ENCODE data around the gene NCAPG2.

Gene NCAPG2

DNA sequence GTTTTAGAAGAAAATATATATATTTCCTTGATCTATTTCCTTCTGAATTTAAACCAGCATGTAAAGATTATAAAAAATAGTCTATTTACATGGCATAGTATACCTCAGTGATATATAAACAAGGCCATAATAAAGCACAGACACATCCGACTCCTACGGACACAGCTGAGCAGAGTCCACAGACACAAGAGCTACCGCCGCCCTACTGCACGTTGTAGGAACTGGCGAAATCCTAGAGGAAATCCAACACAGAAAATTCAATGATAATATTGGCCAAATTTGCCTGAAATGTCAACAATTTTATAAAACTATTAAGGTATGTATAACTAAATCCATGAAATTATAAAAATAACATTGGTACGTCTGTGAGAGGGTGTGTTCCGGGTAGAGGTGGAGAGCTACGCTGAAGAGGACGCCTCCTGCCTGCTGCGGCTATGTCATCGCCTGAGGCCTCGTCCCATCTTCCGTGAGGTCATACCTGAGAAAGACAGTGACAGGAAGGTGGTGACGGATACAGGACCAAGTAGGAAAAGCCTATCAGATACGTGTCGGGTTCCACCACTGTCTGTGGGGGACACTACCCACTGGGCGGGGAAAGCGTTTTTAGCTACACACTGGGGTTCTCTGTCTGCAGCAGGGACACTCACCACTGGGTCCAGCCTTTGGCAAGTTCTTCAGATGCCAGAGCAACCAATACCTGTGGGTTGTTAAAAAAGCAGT, 29.3 kb upstream of the NCAPG2 start:
- H3K18ac ChIP-seq (ENCODE audit: low read length), result no peak overlapping the region
- no peak overlapping the region for H2BK5ac ChIP-seq (ENCODE audit: low read length)
- H3K4me1 ChIP-seq (ENCODE audit: control insufficient read depth in 2 of 2, insufficient read depth in 1 of 2, low read depth in 1 of 2, low read length in 2 of 2), result peaks cover 0 to 6% of the 10 kb centered on the region in 2 donors
- H3K27ac ChIP-seq (replicated peaks; ENCODE audit: low read length), result no peak overlapping the region
- H3K36me3 ChIP-seq (replicated peaks in 1 of 2; ENCODE audit: control insufficient read depth in 2 of 2, insufficient read depth in 2 of 2, low read length in 2 of 2), result peaks cover 12 to 29% of the 10 kb centered on the region in 2 donors
- H2AK5ac ChIP-seq (ENCODE audit: low read depth, low read length), result no peak overlapping the region
- no peak overlapping the region for H3K23ac ChIP-seq (ENCODE audit: low read depth, low read length, poor library complexity)
- no peak overlapping the region for H2BK15ac ChIP-seq (ENCODE audit: low read length)
- no peaks in the 10 kb centered on the region for H3K79me1 ChIP-seq (ENCODE audit: low read depth, low read length)
- H3K4me2 ChIP-seq (ENCODE audit: insufficient read depth, low read length, poor library complexity, severe bottlenecking), result no peak overlapping the region
- H3K9me3 ChIP-seq (replicated peaks in 1 of 2; ENCODE audit: control insufficient read depth in 2 of 2, insufficient read depth in 1 of 2, low read depth in 1 of 2, low read length in 2 of 2), result no peaks in the 10 kb centered on the region
- H4K8ac ChIP-seq (ENCODE audit: low read depth, low read length), result no peak overlapping the region
- no peak overlapping the region for H2BK12ac ChIP-seq (ENCODE audit: low read length)
- no peak overlapping the region for H3K14ac ChIP-seq (ENCODE audit: low read length)
- no peak overlapping the region for H2BK120ac ChIP-seq (ENCODE audit: low read depth, low read length)
- H3K4me3 ChIP-seq (ENCODE audit: low read length in 2 of 2), result no peak overlapping the region
- DNase-seq (ENCODE audit: low spot score), result no peak
- no peak overlapping the region for H4K91ac ChIP-seq (ENCODE audit: low read depth, low read length, poor library complexity)
- H3K4ac ChIP-seq (ENCODE audit: low read length), result no peak overlapping the region
- no peak overlapping the region for H3K9ac ChIP-seq (ENCODE audit: low read depth, low read length, poor library complexity)
- WGBS, 2 donors (ENCODE audit: extremely low coverage in 2 of 2, insufficient read length in 2 of 2, insufficient replicate concordance in 1 of 2), result no CpG with 5 or more reads among the region's 19 CpGs
- H3K27me3 ChIP-seq (ENCODE audit: control insufficient read depth in 3 of 3, insufficient read depth in 3 of 3, low read depth in 1 of 3, low read length in 3 of 3), result no peaks in the 10 kb centered on the region
- no peak overlapping the region for H2AFZ ChIP-seq (ENCODE audit: low read length)

DNA sequence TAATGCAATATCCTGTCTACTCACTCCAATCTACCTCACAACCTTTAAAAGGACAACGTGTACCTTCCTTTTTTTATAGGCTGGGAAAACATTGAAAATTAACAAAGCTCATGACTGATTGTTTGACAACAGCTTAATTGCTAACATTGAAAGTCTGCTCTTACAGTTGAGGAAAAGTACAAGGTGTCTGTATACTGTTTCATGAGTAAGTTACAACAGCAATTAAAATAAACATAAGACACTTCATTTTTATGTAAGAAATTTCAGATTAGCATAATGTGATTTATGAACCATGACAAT, 28.6 kb upstream of the NCAPG2 start:
- Histone ChIP-seq H3K79me1 (ENCODE audit: low read depth, low read length) (no peaks in the 10 kb centered on the region), H3K4me2 (ENCODE audit: insufficient read depth, low read length, poor library complexity, severe bottlenecking) (no peak overlapping the region), H2AFZ (ENCODE audit: low read length) (no peak overlapping the region), H3K9ac (ENCODE audit: low read depth, low read length, poor library complexity) (no peak overlapping the region), H3K4me3 (ENCODE audit: low read length in 2 of 2) (no peak overlapping the region), H2BK5ac (ENCODE audit: low read length) (no peak overlapping the region), H3K9me3 (replicated peaks in 1 of 2; ENCODE audit: control insufficient read depth in 2 of 2, insufficient read depth in 1 of 2, low read depth in 1 of 2, low read length in 2 of 2) (no peaks in the 10 kb centered on the region), H3K36me3 (replicated peaks in 1 of 2; ENCODE audit: control insufficient read depth in 2 of 2, insufficient read depth in 2 of 2, low read length in 2 of 2) (peaks cover 9 to 24% of the 10 kb centered on the region in 2 donors), H4K8ac (ENCODE audit: low read depth, low read length) (no peak overlapping the region), H3K4me1 (ENCODE audit: control insufficient read depth in 2 of 2, insufficient read depth in 1 of 2, low read depth in 1 of 2, low read length in 2 of 2) (peaks cover 0 to 6% of the 10 kb centered on the region in 2 donors), H3K14ac (ENCODE audit: low read length) (no peak overlapping the region), H3K23ac (ENCODE audit: low read depth, low read length, poor library complexity) (no peak overlapping the region), H2BK120ac (ENCODE audit: low read depth, low read length) (no peak overlapping the region), H3K18ac (ENCODE audit: low read length) (no peak overlapping the region), H3K4ac (ENCODE audit: low read length) (no peak overlapping the region), H2BK15ac (ENCODE audit: low read length) (no peak overlapping the region), H2AK5ac (ENCODE audit: low read depth, low read length) (no peak overlapping the region), H3K27me3 (ENCODE audit: control insufficient read depth in 3 of 3, insufficient read depth in 3 of 3, low read depth in 1 of 3, low read length in 3 of 3) (no peaks in the 10 kb centered on the region), H3K27ac (replicated peaks; ENCODE audit: low read length) (no peak overlapping the region), H4K91ac (ENCODE audit: low read depth, low read length, poor library complexity) (no peak overlapping the region), H2BK12ac (ENCODE audit: low read length) (no peak overlapping the region)
- no CpG with 5 or more reads among the region's 1 CpG for whole genome bisulfite sequencing, 2 donors (ENCODE audit: extremely low coverage in 2 of 2, insufficient read length in 2 of 2, insufficient replicate concordance in 1 of 2)
- DNase-seq (ENCODE audit: low spot score), result no peak

DNA sequence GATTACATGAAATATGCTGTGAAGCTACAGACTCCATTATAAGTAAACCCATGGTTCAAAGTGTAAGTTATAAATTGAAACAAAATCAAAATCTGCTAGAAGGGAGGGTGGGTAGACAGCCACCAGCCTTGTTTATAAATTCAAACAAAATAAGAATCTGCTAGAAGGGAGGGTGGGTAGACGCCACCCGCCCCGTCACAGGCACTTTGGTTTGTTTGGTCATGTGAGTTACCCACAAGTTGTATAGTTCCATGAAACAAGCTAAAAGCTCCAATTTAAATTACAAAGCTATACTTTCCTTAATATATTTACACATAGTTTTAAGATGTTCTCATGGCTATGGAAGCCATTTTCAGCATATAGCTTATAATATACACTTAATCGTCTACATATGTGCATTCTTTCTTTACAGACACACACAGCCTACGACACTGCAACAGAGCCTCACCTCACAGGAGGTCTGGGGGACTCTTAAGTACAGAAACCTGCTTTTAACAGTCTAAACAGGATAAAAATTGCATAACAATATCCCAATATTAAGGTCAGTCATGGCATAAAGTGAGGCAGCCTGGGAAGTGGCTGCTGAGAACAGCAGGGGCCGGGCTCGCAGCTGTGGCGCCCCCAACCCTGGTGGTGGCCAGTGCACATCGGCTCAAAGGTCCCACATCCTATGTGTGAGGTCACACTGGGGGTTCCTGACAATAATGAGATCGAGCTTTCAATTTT, 28.1 kb upstream of the NCAPG2 start:
- Histone ChIP-seq H3K4me2 (ENCODE audit: insufficient read depth, low read length, poor library complexity, severe bottlenecking) (no peak overlapping the region), H4K91ac (ENCODE audit: low read depth, low read length, poor library complexity) (no peak overlapping the region), H3K18ac (ENCODE audit: low read length) (no peak overlapping the region), H2AFZ (ENCODE audit: low read length) (no peak overlapping the region), H3K27ac (replicated peaks; ENCODE audit: low read length) (no peak overlapping the region), H2AK5ac (ENCODE audit: low read depth, low read length) (no peak overlapping the region), H3K23ac (ENCODE audit: low read depth, low read length, poor library complexity) (no peak overlapping the region), H4K8ac (ENCODE audit: low read depth, low read length) (no peak overlapping the region), H3K9me3 (replicated peaks in 1 of 2; ENCODE audit: control insufficient read depth in 2 of 2, insufficient read depth in 1 of 2, low read depth in 1 of 2, low read length in 2 of 2) (no peaks in the 10 kb centered on the region), H3K36me3 (replicated peaks in 1 of 2; ENCODE audit: control insufficient read depth in 2 of 2, insufficient read depth in 2 of 2, low read length in 2 of 2) (peaks cover 9 to 24% of the 10 kb centered on the region in 2 donors), H3K9ac (ENCODE audit: low read depth, low read length, poor library complexity) (no peak overlapping the region), H3K27me3 (ENCODE audit: control insufficient read depth in 3 of 3, insufficient read depth in 3 of 3, low read depth in 1 of 3, low read length in 3 of 3) (no peaks in the 10 kb centered on the region), H2BK15ac (ENCODE audit: low read length) (no peak overlapping the region), H2BK12ac (ENCODE audit: low read length) (no peak overlapping the region), H2BK5ac (ENCODE audit: low read length) (no peak overlapping the region), H2BK120ac (ENCODE audit: low read depth, low read length) (no peak overlapping the region), H3K14ac (ENCODE audit: low read length) (no peak overlapping the region), H3K4me1 (ENCODE audit: control insufficient read depth in 2 of 2, insufficient read depth in 1 of 2, low read depth in 1 of 2, low read length in 2 of 2) (peaks cover 0 to 6% of the 10 kb centered on the region in 2 donors), H3K79me1 (ENCODE audit: low read depth, low read length) (no peaks in the 10 kb centered on the region), H3K4me3 (ENCODE audit: low read length in 2 of 2) (no peak overlapping the region), H3K4ac (ENCODE audit: low read length) (no peak overlapping the region)
- DNase-seq (ENCODE audit: low spot score), result no peak
- no CpG with 5 or more reads among the region's 10 CpGs for WGBS, 2 donors (ENCODE audit: extremely low coverage in 2 of 2, insufficient read length in 2 of 2, insufficient replicate concordance in 1 of 2)

DNA sequence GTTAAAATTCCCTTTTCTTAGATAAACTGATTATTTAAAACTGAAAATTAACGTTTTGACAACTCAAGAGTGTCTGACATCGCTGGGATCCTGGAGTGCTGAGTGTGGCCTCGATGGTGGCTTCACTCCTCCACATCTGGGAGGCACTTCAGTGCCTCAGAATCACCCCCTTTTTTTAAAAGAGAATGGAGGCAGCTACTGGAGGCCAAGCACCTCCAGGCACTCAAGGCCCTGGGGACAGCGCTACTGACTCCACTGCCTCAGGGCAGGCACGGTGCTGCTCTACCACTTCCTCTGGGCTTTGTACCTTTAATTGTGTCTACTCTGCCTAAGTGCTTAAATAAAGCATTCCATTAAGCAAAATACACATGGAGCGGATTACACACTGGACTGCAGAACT, 27.2 kb upstream of the NCAPG2 start:
- H3K4ac ChIP-seq (ENCODE audit: low read length), result no peak overlapping the region
- no peaks in the 10 kb centered on the region for H3K27me3 ChIP-seq (ENCODE audit: control insufficient read depth in 3 of 3, insufficient read depth in 3 of 3, low read depth in 1 of 3, low read length in 3 of 3)
- no peak for DNase-seq (ENCODE audit: low spot score)
- H4K91ac ChIP-seq (ENCODE audit: low read depth, low read length, poor library complexity), result no peak overlapping the region
- no peak overlapping the region for H3K27ac ChIP-seq (replicated peaks; ENCODE audit: low read length)
- no peak overlapping the region for H2AK5ac ChIP-seq (ENCODE audit: low read depth, low read length)
- H3K18ac ChIP-seq (ENCODE audit: low read length), result no peak overlapping the region
- no peak overlapping the region for H3K14ac ChIP-seq (ENCODE audit: low read length)
- H3K4me3 ChIP-seq (ENCODE audit: low read length in 2 of 2), result no peak overlapping the region
- H3K9ac ChIP-seq (ENCODE audit: low read depth, low read length, poor library complexity), result no peak overlapping the region
- H2BK12ac ChIP-seq (ENCODE audit: low read length), result no peak overlapping the region
- no peak overlapping the region for H3K23ac ChIP-seq (ENCODE audit: low read depth, low read length, poor library complexity)
- H4K8ac ChIP-seq (ENCODE audit: low read depth, low read length), result no peak overlapping the region
- no peaks in the 10 kb centered on the region for H3K79me1 ChIP-seq (ENCODE audit: low read depth, low read length)
- peaks cover 4 to 17% of the 10 kb centered on the region in 2 donors for H3K36me3 ChIP-seq (replicated peaks in 1 of 2; ENCODE audit: control insufficient read depth in 2 of 2, insufficient read depth in 2 of 2, low read length in 2 of 2)
- peaks cover 0 to 6% of the 10 kb centered on the region in 2 donors for H3K4me1 ChIP-seq (ENCODE audit: control insufficient read depth in 2 of 2, insufficient read depth in 1 of 2, low read depth in 1 of 2, low read length in 2 of 2)
- no peak overlapping the region for H2AFZ ChIP-seq (ENCODE audit: low read length)
- no peak overlapping the region for H2BK5ac ChIP-seq (ENCODE audit: low read length)
- H3K9me3 ChIP-seq (replicated peaks in 1 of 2; ENCODE audit: control insufficient read depth in 2 of 2, insufficient read depth in 1 of 2, low read depth in 1 of 2, low read length in 2 of 2), result no peaks in the 10 kb centered on the region
- H2BK15ac ChIP-seq (ENCODE audit: low read length), result no peak overlapping the region
- H3K4me2 ChIP-seq (ENCODE audit: insufficient read depth, low read length, poor library complexity, severe bottlenecking), result no peak overlapping the region
- WGBS, 2 donors (ENCODE audit: extremely low coverage in 2 of 2, insufficient read length in 2 of 2, insufficient replicate concordance in 1 of 2), result no CpG with 5 or more reads among the region's 6 CpGs
- no peak overlapping the region for H2BK120ac ChIP-seq (ENCODE audit: low read depth, low read length)

All from neuronal stem cell (in vitro differentiated cells).